Smooth muscle cell (in vitro differentiated cells): ENCODE measurements around the gene UBE2Z. TPM values are rescaled to one million over a fixed set of nuclear protein-coding genes. Genes with fewer than 3 reads are reported as not detected.
"Not testable (repeated sequence)": the region's sequence is repeated elsewhere in the genome, so short reads cannot be mapped to it uniquely, and the experiment has no call there.

ENCODE experiments used
- DNase-seq: peaks from one replicate; lab custom pipeline; 2025; ENCODE audit not compliant: unreplicated experiment; lab: John Stamatoyannopoulos, UW
- H2AFZ ChIP-seq: fragments of 200-600 bp; sonication (generic); 2 replicates; pipeline ENCODE4 v1.6.0; 2016; ENCODE audit warnings: antibody characterized with exemption, low read depth, mild to moderate bottlenecking
- H3F3A ChIP-seq: fragments of 200-600 bp; sonication (generic); 2 replicates; pipeline ENCODE4 v1.6.0; 2017; ENCODE audit warnings: antibody characterized with exemption, low read depth
- H3K27ac ChIP-seq: fragments of 200-600 bp; sonication (generic); 2 replicates; pipeline ENCODE4 v1.5.1; 2016; ENCODE audit warnings: low read depth, mild to moderate bottlenecking
- H3K27me3 ChIP-seq: fragments of 200-600 bp; sonication (generic); 2 replicates; pipeline ENCODE4 v1.6.1; 2016; ENCODE audit warnings: low read depth, mild to moderate bottlenecking
- H3K36me3 ChIP-seq: fragments of 200-600 bp; sonication (generic); 2 replicates; pipeline ENCODE4 v1.5.1; 2016; ENCODE audit warnings: low read depth
- H3K4me1 ChIP-seq: fragments of 200-600 bp; sonication (generic); 2 replicates; pipeline ENCODE4 v1.5.1; 2016; ENCODE audit warnings: low read depth
- H3K4me2 ChIP-seq: fragments of 200-600 bp; sonication (generic); 2 replicates; pipeline ENCODE4 v1.6.0; 2016; ENCODE audit warnings: mild to moderate bottlenecking
- H3K4me3 ChIP-seq: fragments of 200-600 bp; sonication (generic); 2 replicates; pipeline ENCODE4 v1.5.1; 2016; ENCODE audit warnings: mild to moderate bottlenecking
- H3K79me2 ChIP-seq: fragments of 200-600 bp; sonication (generic); 2 replicates; pipeline ENCODE4 v1.6.0; 2016; ENCODE audit warnings: low read depth, mild to moderate bottlenecking
- H3K9ac ChIP-seq: fragments of 200-600 bp; sonication (generic); 2 replicates; pipeline ENCODE4 v1.6.0; 2016; ENCODE audit warnings: low read depth
- H3K9me3 ChIP-seq: fragments of 200-600 bp; sonication (generic); replicated peaks from 2 replicates; pipeline ENCODE4 v1.5.1; 2016; ENCODE audit warnings: low read depth
- H4K20me1 ChIP-seq: fragments of 200-600 bp; sonication (generic); 2 replicates; pipeline ENCODE4 v1.6.0; 2016; ENCODE audit warnings: low read depth
- WGBS: methylation state at CpG from one replicate; pipeline ENCODE4 v1.1.7; 2016; ENCODE audit warnings: low lambda C conversion rate; 5-methylcytosine and 5-hydroxymethylcytosine counted together
- polyA plus RNA-seq: library from polyadenylated mRNA; unstranded; fragments of >200 nt; fragmentation: Nextera tagmentation; extraction: Ambion mirVana; gene quantifications from 2 replicates; pipeline ENCODE4 v1.2.1, GENCODE V29; 2016
- total RNA-seq: library from RNA; depleted of rRNA; stranded (reverse); fragments of >200 nt; gene quantifications from 2 replicates; pipeline ENCODE4 v1.2.3, GENCODE V29; 2014
- TF ChIP-seq, protein P1 (sequence below): fragments of 200-600 bp; sonication (generic); IDR thresholded peaks from 2 replicates; pipeline ENCODE4 v1.5.1; 2017; ENCODE audit warnings: borderline replicate concordance, mild to moderate bottlenecking, antibody characterized with exemption; ENCODE audit not compliant: insufficient read depth, poor library complexity, severe bottlenecking

Gene UBE2Z
- total and polyA plus RNA-seq, 2 experiments from 2014 or later = 67.5 to 73.2 TPM

DNA sequence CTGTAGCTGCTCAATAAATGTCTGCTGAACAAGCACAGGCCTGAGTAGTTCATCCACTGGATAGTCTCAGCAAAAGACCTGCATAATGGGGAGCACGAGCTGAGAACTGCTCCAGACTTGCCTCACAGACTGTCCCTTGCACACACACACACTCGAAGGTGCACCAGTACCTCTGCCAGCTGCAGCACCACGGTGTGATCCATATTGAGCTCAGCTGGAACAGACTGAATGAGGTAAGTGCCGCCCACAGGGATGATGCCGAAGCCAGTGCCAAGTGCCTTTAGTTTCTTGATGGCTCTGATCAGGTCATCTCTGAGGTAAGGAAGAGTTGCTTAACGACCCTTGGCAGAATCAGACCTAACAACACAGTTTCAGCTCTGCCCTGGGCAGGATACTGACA, 24.8 kb downstream of the UBE2Z start:
- WGBS = 94% methylated on average over 6 of the region's 6 CpGs
- no peak overlapping the region for H2AFZ ChIP-seq
- no peak overlapping the region for H3K27ac ChIP-seq
- peaks cover 5% of the 10 kb centered on the region for H3K79me2 ChIP-seq
- no peaks in the 10 kb centered on the region for H3K9me3 ChIP-seq
- H3K27me3 ChIP-seq = no peaks in the 10 kb centered on the region
- peaks cover 9% of the 10 kb centered on the region for H3K36me3 ChIP-seq
- no peak overlapping the region for H3K4me2 ChIP-seq
- peaks cover 39% of the 10 kb centered on the region for H3F3A ChIP-seq
- DNase-seq = no peak
- H3K9ac ChIP-seq = no peak overlapping the region
- H3K4me1 ChIP-seq = no peaks in the 10 kb centered on the region
- no peak overlapping the region for H3K4me3 ChIP-seq
- TF ChIP-seq, protein P1, sequence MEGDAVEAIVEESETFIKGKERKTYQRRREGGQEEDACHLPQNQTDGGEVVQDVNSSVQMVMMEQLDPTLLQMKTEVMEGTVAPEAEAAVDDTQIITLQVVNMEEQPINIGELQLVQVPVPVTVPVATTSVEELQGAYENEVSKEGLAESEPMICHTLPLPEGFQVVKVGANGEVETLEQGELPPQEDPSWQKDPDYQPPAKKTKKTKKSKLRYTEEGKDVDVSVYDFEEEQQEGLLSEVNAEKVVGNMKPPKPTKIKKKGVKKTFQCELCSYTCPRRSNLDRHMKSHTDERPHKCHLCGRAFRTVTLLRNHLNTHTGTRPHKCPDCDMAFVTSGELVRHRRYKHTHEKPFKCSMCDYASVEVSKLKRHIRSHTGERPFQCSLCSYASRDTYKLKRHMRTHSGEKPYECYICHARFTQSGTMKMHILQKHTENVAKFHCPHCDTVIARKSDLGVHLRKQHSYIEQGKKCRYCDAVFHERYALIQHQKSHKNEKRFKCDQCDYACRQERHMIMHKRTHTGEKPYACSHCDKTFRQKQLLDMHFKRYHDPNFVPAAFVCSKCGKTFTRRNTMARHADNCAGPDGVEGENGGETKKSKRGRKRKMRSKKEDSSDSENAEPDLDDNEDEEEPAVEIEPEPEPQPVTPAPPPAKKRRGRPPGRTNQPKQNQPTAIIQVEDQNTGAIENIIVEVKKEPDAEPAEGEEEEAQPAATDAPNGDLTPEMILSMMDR = no peak
- H4K20me1 ChIP-seq = peaks cover 5% of the 10 kb centered on the region

DNA sequence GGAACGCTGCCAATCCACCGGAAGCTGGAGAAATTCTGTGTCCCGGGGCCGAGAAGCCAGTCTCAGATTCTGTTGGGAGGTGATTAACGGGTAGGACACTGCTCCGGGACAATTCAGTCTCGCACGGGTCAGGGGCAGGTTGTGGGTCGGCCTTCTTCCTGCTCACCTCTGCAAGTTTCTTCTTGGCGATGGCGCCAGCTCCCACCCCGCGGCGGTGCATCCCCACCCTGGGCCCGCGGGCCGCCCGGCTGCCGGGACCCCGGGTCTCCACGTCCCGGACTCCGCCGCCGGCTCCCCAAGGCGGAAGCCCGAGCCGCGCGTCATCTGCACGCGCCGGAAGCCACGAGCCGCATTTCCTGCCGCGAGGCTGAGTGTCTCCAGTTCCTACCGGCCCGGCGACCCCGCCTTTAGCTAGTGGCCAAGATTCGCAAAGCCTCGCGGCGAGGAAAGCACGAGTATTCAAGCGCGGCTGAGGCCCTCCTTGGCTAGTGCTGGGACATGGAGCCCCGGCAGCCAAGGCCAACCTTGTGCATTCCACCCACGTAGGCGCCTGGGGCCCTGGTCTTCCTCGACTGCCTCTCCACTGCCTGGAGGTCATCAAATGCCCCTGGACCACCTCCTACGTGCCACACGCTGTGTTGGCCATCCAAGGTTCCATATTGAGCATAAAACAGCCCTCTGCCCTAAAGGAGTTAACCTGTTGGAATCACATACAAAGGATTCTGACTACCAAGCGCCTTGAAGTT, 36.5 kb downstream of the UBE2Z start, which contains the start of gene SNF8:
TSS of gene SNF8 (minus strand) at position 328 of the 746 bp plus-strand sequence. CDS start at position 220, 108 bp downstream.
- Histone ChIP-seq H3K36me3 (no peaks in the 10 kb centered on the region), H3K4me2 (peak within 1 kb of the TSS; percentile 97), H3K27me3 (no peaks in the 10 kb centered on the region), H3K4me1 (peaks cover 11% of the 10 kb centered on the region), H3K27ac (peak within 1 kb of the TSS; percentile 90), H3K4me3 (peak within 1 kb of the TSS; percentile 79), H4K20me1 (no peaks in the 10 kb centered on the region), H3F3A (no peaks in the 10 kb centered on the region), H3K9ac (peak within 1 kb of the TSS; percentile 94), H3K79me2 (peaks cover 34% of the 10 kb centered on the region), H3K9me3 (no peaks in the 10 kb centered on the region), H2AFZ (peak within 1 kb of the TSS; percentile 87)
- TF ChIP-seq, protein P1 = no peak
- 3% methylated on average over 47 of the region's 55 CpGs for WGBS
- peak; percentile 72 for DNase-seq

DNA sequence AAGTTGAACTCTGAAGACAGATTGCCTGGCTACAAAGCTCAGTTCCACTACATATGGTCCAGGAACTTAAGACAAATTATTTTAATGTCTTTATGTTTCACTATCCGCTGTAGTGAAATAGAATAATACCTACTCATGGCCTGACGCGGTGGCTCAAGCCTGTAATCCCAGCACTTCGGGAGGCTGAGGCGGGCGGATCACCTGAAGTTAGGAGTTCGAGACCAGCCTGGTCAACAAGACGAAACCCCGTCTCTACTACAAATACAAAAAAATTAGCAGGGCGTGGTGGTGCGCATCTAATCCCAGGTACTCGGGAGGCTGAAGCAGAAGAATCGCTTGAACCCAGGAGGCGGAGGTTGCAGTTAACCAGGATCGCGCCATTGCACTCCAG, 37.0 kb downstream of the UBE2Z start:
- peak overlapping the region; percentile 94 for H3K9ac ChIP-seq
- WGBS = 97% methylated on average over 16 of the region's 16 CpGs
- peak overlapping the region; percentile 87 for H2AFZ ChIP-seq
- not testable (repeated sequence) for H3K27me3 ChIP-seq, H4K20me1 ChIP-seq, H3K9me3 ChIP-seq, H3F3A ChIP-seq, DNase-seq, H3K36me3 ChIP-seq
- peak overlapping the region; percentile 90 for H3K27ac ChIP-seq
- H3K79me2 ChIP-seq = peaks cover 34% of the 10 kb centered on the region
- peak overlapping the region; percentile 97 for H3K4me2 ChIP-seq
- H3K4me3 ChIP-seq = peak overlapping the region; percentile 79
- peaks cover 11% of the 10 kb centered on the region for H3K4me1 ChIP-seq

DNA sequence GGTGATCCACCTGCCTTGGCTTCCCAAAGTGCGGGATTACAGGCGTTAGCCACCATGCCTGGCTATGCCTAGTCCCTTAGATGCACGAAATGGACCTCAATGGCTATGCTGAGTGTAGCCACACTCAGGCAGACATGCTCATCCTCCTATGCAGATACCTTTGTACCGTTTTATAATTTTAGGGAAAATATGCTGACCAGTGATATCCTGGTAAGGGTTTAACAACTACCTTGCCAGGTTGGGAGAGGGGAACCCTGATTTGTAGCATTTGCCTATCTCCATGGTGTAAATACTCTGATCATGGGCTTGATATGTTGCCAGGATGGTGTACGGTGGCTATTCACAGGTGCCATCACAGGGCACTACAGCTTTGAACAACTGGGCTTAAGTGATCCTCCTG, 43.4 kb downstream of the UBE2Z start:
- H3K4me2 ChIP-seq = no peak overlapping the region
- no peaks in the 10 kb centered on the region for H3K4me1 ChIP-seq
- no peak overlapping the region for H3K27ac ChIP-seq
- H4K20me1 ChIP-seq = no peaks in the 10 kb centered on the region
- H3K9ac ChIP-seq = no peak overlapping the region
- no peak overlapping the region for H2AFZ ChIP-seq
- no peaks in the 10 kb centered on the region for H3K79me2 ChIP-seq
- 95% methylated on average over 5 of the region's 5 CpGs for WGBS
- no peaks in the 10 kb centered on the region for H3F3A ChIP-seq
- H3K36me3 ChIP-seq = no peaks in the 10 kb centered on the region
- H3K4me3 ChIP-seq = no peak overlapping the region
- TF ChIP-seq, protein P1 = no peak
- DNase-seq = no peak
- no peaks in the 10 kb centered on the region for H3K9me3 ChIP-seq
- H3K27me3 ChIP-seq = no peaks in the 10 kb centered on the region
